C4-2B (cell line): ENCODE measurements around the gene DLG2.

Experiments used
- H3K27ac ChIP-seq: fragments of 450-650 bp; 2 replicates; pipeline ENCODE4 v1.5.1; 2017
- CTCF ChIP-seq: fragments of 450-650 bp; conservative IDR thresholded peaks from 2 replicates; pipeline ENCODE4 v1.5.1; 2017; ENCODE audit warnings: mild to moderate bottlenecking
- ZFX ChIP-seq: fragments of 450-650 bp; IDR thresholded peaks from 2 replicates; pipeline ENCODE4 v1.6.1; 2017

The DLG2 gene

DNA sequence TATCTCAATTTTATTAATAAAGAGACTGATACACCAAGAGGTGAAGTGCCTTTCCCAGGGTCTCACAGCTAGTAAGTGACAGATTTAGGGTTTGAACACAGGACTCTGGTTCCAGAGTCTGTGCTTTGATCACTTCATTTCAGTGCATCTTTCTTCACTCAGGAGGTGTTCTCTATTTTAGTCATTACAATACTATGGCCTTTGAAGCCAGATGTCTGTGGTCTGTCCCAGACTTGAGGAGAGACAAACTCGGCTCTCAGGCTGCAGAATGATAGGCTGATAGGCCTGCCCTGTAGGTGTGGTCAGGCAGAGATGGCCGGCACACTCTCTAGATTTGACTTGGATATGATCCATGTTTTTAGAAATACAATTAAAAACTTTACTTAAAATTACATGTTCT lies 1862.5 kb downstream of the DLG2 start:
- no peak overlapping the region for H3K27ac ChIP-seq
- TF ChIP-seq ZFX (no peak), CTCF (no peak)

DNA sequence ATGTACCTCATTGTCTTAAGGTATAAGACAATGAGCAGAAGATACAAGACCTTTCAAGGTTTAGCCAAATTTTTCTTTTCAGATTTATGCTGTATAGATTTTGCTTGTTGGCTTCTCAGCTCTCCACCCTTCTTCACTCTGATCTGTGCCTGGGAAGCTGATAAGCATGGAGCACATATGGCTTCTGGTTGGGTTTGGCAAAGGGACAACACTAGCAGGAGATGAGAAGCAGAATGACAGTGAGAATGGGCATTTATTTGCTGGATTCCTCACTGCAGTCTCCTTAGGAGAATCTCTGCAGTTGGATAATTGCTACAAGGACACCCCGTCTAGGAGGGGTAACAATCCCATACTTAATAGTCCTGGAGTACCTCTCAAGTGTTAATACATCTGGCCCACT lies 1866.2 kb downstream of the DLG2 start:
- H3K27ac ChIP-seq = no peak overlapping the region
- TF ChIP-seq ZFX = no peak
- TF ChIP-seq CTCF = no peak

- H3K27ac ChIP-seq = no peak overlapping the region
- TF ChIP-seq ZFX = no peak
- TF ChIP-seq CTCF = no peak
Observed at GRCh38 chr11:83759148-83759547, 1868.0 kb downstream of the DLG2 start.

DNA sequence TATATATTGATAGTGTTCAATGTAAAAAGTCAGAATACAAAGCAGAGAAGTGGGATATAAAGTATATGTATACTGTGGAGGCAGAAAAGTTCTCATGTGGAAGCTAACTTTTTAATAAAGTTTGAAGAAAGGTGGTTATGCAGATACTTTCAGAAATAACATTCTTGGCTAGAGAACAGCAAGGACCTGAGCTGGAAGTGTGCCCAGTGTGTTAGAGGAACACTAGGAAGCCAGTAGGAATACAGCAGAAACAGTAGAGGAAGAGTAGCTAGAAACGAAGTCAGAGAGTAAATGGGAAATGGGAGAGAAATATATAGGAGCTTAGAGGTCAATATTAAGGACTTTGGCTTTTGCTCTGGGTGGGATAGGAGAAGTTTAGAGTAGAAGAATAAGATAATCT lies 1876.1 kb downstream of the DLG2 start:
- TF ChIP-seq ZFX (no peak), CTCF (no peak)
- H3K27ac ChIP-seq = no peak overlapping the region

DNA sequence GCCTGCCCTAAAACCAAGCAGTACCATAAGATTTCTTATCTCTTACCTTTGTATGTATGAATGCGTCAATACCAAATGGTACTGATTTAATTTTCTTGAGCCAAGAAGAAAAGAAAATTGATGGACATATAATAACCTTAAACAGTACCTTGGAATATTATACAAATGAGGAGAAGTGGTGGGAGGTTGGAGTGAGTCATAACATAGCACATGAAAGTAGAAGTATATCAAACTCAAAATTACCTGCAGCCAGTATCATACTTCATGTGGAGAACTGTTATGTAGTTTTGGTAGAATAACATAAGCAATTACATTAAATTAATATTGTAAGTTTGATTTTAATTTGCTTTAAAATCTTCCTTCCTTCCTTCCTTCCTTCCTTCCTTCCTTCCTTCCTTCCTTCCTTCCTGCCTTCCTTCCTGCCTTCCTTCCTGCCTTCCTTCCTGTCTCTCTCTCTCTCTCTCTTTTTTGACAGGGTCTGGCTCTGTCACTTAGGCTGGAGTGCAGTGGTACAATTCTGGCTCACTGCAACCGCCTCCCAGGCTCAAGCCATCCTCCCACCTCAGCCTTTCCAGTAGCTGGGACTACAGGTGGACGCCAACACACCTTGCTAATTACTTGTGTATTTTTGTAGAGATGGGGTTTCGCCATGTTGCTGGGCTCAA lies 1880.1 kb downstream of the DLG2 start:
- no peak overlapping the region for H3K27ac ChIP-seq
- no peak for TF ChIP-seq ZFX
- no peak for TF ChIP-seq CTCF

- TF ChIP-seq CTCF = no peak
- TF ChIP-seq ZFX = no peak
- no peak overlapping the region for H3K27ac ChIP-seq
Observed at GRCh38 chr11:83744620-83745192, 1882.4 kb downstream of the DLG2 start.

DNA sequence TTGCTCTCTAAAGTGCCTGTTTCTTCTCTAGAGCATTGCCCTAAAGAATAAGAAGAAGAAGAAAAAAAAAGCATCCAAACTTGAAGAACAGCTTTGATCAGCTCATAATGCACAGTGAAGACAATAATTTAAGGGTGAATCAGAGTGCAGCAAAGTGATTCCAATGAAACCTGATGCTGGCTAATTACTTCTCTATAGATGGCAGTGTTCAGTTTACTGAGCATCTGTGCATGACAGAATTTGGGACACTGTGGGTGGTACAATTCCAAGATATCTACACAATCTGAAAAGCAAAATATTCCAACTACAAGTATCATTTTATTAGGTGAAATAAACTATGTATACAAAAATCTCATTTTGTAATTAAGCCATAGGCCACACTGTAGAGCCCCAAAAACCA lies 1890.5 kb downstream of the DLG2 start:
- TF ChIP-seq CTCF (peak; percentile 39), ZFX (no peak)
- no peak overlapping the region for H3K27ac ChIP-seq
